ACHN (cell line): Measurements from ENCODE around the gene RNF225.

ENCODE experiments used
- DNase-seq: peaks from one replicate; pipeline ENCODE4 v3.0.0-alpha.2; 2015
- in situ Hi-C: cut with HindIII; loops from 2 replicates; pipeline ENCODE4 v1.10.0; 2017; ENCODE audit warnings: low sequenced_read_pairs, low pct_ligation_motif_present, low pct_unique_long_range_greater_than_20kb

Gene RNF225

GRCh38 chr19:58385313-58385890 is 10.1 kb upstream of the RNF225 start:
- no peak for DNase-seq
- in situ Hi-C loops = no loop called here

DNA sequence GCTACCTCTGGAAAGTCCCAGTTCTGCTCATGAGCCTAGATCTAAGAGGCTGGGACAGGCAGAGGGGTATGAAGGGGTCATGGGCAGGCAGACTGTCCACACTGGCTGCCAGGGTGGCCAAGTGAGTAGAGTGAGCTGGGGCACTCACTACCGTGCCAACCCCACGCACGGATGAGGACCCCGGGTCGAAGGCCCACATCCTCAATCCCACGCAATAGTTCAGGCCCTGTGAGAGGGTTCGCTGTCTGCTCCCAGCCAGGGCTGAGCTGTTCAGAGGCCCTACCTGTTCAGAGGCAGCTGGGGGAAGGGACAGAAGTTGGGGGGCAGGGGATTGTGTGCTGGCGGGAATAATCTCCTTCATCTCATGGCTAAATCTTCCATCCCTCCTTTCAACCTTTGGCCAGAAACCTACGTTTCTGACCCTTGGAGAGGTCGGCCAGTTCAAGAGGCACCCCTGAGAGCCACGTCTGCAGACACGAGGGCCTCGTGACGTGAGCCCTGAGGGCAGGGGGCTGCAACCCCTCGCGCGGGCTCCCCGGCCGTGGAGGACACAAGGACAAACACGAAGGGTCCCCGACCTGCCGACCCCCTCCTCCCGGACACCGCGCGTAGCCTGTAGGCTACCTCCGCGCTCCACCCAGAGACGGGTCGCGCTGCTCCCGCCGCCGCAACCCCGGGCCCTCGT is 9.4 kb upstream of the RNF225 start:
- in situ Hi-C loops = no loop called here
- no peak for DNase-seq

GRCh38 chr19:58386576-58387337 is 8.7 kb upstream of the RNF225 start, which contains the start of gene RPS5:
Gene RPS5 (plus strand): TSS chr19:58387269. CDS start chr19:58388138, 869 bp downstream.
- peak; percentile 98 for DNase-seq
- in situ Hi-C loops = no loop called here

DNA sequence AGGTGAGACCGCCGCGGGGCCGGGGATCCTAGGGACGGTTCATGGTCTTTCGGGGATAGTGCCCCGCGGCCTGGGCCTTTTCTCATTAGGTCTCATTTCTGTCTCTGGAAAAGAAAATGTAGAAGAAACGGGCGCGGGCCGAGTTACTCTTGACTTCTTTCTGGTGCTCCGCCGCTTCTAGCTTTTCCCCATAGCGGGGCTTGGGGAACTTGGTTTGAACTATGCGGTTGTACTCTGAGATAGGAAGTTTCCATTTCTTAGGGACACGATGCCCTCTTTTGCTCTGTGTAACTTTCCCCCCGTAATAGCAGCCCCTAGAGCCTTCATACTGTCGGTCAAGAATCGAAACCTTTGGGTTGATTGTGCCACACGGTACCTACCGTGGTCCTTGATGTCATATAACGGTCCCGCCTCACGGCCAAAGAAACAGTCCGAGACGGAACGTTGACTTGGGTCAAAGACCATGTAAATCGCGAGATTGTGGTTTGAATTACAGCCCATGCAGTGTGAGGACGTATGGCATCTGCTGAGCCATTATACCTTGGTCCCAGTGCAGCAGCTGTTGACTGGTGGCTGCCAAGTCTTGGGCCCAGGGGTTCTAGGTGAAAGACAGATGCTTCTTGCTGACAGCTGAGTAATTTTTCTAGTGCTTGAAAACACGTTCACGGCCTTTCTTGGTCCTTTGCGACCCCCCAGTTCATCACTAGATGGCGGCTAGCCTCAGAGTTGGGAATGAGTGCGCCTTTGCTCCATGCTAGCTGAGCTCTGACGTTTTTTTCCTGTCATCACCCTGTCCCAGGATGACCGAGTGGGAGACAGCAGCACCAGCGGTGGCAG is 7.9 kb upstream of the RNF225 start:
- no peak for DNase-seq
- in situ Hi-C loops = no loop called here

- DNase-seq = no peak
- in situ Hi-C loops = no loop called here
Observed at GRCh38 chr19:58388175-58388526, 7.3 kb upstream of the RNF225 start.

DNA sequence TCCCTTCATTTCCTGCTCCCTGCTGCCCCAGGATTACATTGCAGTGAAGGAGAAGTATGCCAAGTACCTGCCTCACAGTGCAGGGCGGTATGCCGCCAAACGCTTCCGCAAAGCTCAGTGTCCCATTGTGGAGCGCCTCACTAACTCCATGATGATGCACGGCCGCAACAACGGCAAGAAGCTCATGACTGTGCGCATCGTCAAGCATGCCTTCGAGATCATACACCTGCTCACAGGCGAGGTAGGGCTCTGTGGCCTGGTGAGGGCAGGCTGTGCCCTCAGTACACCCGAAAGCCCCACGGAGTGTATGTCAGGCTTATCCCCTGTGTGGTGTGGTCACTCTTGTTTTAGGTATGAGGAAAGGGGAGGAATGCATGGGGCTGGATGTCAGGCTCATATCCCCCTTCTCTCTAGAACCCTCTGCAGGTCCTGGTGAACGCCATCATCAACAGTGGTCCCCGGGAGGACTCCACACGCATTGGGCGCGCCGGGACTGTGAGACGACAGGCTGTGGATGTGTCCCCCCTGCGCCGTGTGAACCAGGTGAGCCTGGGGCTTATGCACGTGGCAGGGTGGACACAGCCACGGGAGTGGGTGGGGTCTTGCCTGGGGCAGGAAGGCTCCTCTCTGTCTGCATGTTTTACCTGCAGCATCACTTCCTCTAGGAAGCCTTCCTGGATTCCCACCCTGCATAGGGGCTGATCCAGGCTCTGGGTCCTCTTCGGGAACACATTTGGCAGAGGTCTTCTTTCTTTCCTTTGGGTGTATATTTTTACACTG is 2.3 kb upstream of the RNF225 start:
- no peak for DNase-seq
- in situ Hi-C loops = no loop called here

DNA sequence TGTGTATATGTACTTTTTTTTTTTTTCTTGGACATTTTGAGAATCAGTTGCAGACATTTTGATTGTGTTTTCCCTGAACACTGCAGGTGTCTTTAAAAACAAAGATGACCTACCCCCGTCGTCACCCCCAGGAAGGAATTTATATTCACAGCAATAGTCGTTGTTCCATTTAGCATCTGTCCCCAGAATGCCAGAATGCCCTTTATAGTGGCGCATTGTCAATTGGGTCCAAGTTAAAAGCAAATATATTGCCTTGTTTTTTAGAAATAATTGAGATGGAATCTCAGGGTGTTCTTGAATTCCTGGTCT is 1.8 kb upstream of the RNF225 start:
- DNase-seq = no peak
- in situ Hi-C loops = no loop called here

GRCh38 chr19:58394821-58395219 is 636 bp upstream of the RNF225 start:
- no peak for DNase-seq
- in situ Hi-C loops = no loop called here

DNA sequence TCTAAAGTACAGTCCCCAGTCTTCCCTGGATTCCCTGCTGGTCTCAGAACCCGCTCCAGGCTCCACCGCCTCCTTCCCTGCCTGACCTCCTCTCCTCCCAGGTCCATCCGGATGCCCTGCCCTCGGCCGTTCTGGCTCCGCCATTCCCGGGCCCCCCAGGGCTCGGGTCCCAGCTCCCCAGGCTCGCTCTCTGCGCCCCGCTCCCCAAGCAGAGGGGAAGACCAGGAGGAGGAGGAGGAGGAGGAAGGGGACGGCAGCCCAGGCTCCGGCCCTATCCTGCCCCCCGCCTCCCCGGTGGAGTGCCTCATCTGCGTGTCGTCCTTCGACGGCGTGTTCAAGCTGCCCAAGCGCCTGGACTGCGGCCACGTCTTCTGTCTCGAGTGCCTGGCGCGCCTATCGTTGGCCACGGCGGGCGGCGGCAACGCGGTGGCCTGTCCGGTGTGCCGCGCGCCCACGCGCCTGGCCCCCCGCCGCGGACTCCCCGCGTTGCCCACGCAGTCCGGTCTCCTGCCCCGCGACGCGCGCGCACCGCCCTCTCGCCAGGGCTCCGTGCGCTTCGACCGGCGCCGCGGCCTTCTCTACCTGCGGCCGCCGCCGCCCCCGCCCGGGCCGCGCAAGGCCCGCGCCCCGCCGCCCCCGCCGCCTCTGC is 647 bp downstream of the RNF225 start:
- in situ Hi-C loops = no loop called here
- DNase-seq = no peak

- in situ Hi-C loops = no loop called here
- DNase-seq = no peak
Observed at GRCh38 chr19:58396691-58397532, 1.5 kb downstream of the RNF225 start.

GRCh38 chr19:58397533-58398037 is 2.1 kb downstream of the RNF225 start:
- in situ Hi-C loops = no loop called here
- DNase-seq = no peak

- in situ Hi-C loops = no loop called here
- DNase-seq = no peak
Observed at GRCh38 chr19:58398087-58398486, 2.6 kb downstream of the RNF225 start.

DNA sequence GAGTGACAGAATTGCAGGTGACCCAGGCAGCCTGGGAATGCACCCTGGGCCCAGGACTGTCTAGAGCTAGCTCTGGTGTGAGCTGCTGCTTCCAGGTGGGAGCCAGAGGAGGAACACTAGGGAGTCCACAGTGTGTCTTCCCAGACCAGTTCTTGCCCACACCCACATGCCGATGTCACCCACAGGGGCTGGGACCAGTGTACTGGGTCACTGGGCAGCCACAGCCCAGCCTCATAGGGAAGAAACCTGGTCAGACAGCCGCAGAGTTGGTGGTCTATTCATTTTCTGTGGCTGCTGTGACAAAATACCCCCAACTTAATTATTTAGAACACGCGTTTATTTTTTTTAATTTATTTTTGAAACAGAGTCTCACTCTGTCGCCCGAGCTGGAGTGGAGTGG is 3.1 kb downstream of the RNF225 start:
- in situ Hi-C loops = no loop called here
- no peak for DNase-seq

GRCh38 chr19:58399903-58400302 is 4.4 kb downstream of the RNF225 start:
- DNase-seq = no peak
- in situ Hi-C loops = no loop called here

DNA sequence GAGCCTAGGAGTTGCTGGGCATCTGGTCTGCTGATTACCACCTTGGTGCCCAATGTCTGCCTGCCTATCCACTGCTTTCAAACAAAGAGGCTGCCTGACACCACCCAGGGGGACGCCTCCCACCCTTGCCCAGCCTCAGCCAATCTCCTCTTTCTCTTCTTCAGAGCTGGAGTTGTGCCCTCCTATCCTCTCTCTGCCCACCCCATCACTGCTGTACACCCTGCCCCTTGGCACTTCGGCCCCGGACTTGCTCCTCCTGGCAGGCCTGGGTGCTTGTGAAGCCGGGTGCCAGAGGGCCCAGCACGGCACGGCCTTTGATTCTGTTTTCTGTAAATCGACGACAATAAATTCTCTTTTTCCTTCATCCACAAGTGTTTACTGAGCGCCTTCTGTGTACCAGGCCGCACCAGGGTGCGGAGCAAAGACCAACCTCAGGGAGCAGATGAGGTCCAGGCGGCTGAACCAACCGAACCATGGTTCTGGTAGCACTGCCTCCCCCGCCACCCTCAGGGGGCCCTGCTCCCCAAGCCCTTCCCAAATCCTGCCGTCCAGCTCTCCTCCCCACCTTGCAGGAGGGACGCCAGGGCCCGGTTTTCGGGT is 5.0 kb downstream of the RNF225 start:
- no peak for DNase-seq
- in situ Hi-C loops = no loop called here

DNA sequence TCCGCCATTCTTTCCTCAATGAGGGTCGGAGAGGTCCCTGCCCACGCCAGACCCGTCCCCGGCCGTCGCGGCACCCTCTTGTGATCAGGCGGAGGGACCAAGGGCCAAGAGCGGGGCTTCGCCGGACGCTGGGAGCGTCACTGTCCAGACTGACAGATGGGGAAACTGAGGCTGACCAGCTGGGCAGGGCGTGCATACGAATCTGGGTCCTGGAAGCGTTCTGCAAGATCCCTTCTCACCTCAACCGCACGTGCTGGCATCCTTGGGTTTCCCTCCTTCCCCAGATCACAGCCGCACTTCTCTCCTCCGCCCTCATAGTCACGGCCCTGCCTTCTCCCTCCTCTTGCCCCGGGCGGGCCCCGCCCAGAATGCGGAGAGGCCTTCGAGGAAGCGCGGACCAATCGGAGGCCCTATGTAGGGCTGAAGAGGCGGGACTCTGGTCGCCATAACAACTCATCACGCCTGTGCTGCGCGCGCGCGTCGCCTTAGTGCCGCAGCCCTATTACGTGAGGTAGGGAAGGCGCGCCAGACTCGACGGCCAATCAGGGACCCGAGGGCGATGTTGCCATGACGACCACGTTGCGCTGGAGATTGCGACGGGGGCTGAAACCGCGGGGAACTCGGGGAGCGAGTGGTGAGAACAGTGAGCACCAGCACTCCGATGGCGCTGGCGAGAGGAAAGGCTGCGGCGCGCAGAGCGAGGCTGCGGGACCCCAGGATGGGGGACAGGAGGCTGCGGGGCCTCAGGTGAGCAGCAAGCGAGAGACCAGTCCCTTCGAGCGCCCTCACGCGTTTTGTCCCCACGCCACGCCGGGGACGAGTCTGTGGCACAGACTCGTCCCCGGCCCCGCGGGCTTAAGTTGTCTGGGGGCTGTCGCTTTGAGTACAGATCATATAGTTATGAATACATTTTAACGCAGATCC is 5.7 kb downstream of the RNF225 start:
- DNase-seq = peak; percentile 97
- in situ Hi-C loops = no loop called here
